ENCODE data around the gene TMEM9.

GRCh38 chr1:201122321-201122957, 31.8 kb downstream of the TMEM9 start:
- no peak for TF ChIP-seq CTCF (conservative IDR thresholded peaks at IDR 0.05; ENCODE audit: low read depth, low read length)
- no peak for TF ChIP-seq EZH2phosphoT487 (IDR thresholded peaks at IDR 0.05; ENCODE audit: borderline replicate concordance, low read length)
- no peak for TF ChIP-seq EZH2 (IDR thresholded peaks at IDR 0.05; ENCODE audit: low read length, unreplicated experiment)
